ENCODE measurements around the gene SMIM26.

GRCh38 chr20:18566892-18567738 is at the start of gene SMIM26:
- TF ChIP-seq POLR2A (IDR thresholded peaks at IDR 0.05; ENCODE audit: low read depth, low read length) = peak; percentile 91
- peak; percentile 48; the same call in 1 of the 2 replicates for TF ChIP-seq TAF1 (IDR thresholded peaks at IDR 0.05; ENCODE audit: borderline replicate concordance, low read depth, low read length)

Data from GM12892 (cell line).